Measurements from ENCODE around the gene SPTB. TPM values are rescaled to one million over a fixed set of nuclear protein-coding genes. Genes with fewer than 3 reads are reported as not detected.

The SPTB gene
- total RNA-seq, 4 donors from 2014 or later: 0.17 to 7.5 (median 1.1) TPM

- no peak for TF ChIP-seq CTCF (IDR thresholded peaks at IDR 0.05; ENCODE audit: low read depth)
Measured at GRCh38 chr14:64722842-64723447, 156.8 kb downstream of the SPTB start.

GRCh38 chr14:64721899-64722298, 157.8 kb downstream of the SPTB start:
- TF ChIP-seq CTCF (IDR thresholded peaks at IDR 0.05; ENCODE audit: low read depth): no peak

- TF ChIP-seq CTCF (IDR thresholded peaks at IDR 0.05; ENCODE audit: low read depth): no peak
Measured at GRCh38 chr14:64721391-64721791, 158.3 kb downstream of the SPTB start.

DNA sequence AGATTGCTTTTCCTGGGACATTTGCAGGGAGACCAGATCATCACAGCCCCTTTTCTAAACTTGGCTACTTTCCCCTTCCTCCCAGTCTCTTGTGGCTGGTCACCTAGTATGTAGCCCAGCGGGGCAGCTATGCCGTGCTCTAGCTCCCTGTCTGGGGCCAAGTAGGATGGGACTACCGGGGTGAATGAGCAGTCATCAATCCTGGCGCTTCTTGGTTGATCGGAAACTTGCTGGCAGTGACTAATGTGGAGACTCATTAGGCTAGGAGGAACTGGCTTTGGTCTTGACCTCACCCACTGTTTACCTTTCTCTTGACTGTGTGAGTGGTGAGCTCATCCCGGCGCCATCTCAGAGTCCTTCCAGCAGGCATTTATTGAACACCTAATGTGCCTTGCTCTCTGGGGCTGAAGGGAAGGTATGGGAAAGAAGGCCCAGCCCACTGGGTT, 159.6 kb downstream of the SPTB start:
- TF ChIP-seq CTCF (IDR thresholded peaks at IDR 0.05; ENCODE audit: low read depth): no peak

GRCh38 chr14:64719601-64720000, 160.1 kb downstream of the SPTB start:
- no peak for TF ChIP-seq CTCF (IDR thresholded peaks at IDR 0.05; ENCODE audit: low read depth)

GRCh38 chr14:64718762-64719161, 160.9 kb downstream of the SPTB start:
- TF ChIP-seq CTCF (IDR thresholded peaks at IDR 0.05; ENCODE audit: low read depth): no peak

- no peak for TF ChIP-seq CTCF (IDR thresholded peaks at IDR 0.05; ENCODE audit: low read depth)
Measured at GRCh38 chr14:64717870-64718269, 161.8 kb downstream of the SPTB start.

Measured in subcutaneous adipose tissue (tissue), 4 donors.